Activated T-cell treated with anti-CD3 and anti-CD28 coated beads for 24 hours (primary cell): ENCODE measurements around the gene DIPK1B.
A peak's percentile ranks its signal among the peaks of the same experiment; 100 is the strongest.
"Not testable (repeated sequence)": the region's sequence is repeated elsewhere in the genome, so short reads cannot be mapped to it uniquely, and the experiment has no call there.

Experiments
- DNase-seq: peaks from one replicate; pipeline ENCODE4 v3.0.0-alpha.2; 2020; ENCODE audit warnings: low read depth

DIPK1B gene

DNA sequence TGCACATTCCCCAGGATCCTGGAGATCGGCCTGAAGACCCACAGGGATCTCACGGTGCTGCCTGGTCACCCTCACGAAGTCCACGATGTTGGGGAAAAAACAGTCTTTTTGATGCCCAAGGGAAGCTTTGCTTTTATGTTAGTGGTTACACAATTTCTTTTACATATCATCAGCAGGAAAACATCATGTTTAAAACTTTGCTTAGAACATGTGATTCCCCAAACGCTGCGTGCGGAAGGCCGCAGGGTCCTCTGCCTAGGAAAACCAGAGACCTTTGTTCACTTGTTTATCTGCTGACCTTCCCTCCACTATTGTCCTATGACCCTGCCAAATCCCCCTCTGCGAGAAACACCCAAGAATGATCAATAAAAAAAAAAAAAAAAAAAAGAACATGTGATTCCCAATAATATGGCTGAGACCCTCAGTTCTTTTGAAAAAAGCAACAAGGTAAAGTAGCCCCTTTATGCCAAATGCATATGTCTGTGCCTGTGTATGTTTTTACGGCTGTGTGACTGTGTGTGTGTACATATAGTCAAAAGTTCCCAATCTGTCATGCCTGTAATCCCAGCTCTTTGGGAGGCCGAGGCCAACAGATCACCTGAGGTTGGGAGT lies 13.6 kb upstream of the DIPK1B start:
- no peak for DNase-seq

DNA sequence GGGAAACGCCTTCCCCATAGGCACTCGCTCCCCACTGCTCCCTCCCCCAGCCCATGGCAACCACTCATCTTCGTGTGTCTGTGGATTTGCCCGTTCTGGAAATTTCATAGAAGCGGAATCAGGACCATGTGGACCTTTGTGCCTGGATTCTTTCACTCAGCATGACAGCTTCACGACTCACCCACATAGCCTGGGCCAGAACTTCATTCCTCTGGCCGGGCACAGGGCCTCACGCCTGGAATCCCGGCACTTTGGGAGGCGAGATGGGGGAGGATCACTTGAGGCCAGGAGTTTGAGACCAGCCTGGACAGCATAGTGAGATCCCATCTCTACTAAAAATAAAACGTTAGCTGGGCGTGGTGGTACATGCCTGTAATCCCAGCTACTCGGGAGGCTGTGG lies 12.1 kb upstream of the DIPK1B start:
- no peak for DNase-seq

DNA sequence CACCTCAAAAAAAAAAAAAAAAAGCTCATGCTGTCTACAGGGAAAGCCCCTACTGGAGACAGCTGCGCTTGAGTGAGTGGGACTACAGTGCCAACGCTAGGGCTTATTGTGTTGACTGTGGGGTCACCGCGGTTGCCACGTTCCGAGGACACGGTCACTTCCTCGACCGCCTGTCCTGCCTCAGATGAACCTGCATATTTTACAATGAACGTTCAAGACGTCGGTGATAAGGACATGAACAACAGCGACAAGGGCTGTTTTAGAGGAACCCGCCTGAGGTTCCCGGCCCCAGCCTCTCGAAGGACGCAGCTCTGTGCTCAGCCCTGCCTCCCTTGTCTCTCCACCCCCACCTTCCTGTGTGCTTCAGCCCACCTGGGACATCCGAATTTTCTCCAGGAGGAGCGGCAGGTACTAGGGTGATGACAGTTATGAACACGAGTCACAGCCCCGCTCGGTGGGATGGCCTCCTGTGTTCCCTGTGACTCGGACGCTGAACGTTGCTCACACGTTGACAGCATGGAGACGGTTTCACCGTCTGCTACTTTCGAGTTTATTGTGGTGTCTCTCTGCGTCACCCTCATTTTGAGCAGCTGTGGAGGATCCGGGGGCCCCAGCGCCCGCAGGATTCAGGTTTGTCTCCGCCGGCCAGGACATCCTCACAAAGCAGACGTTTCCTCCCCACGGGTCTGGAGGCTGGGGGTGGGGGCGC lies 11.3 kb upstream of the DIPK1B start:
- peak; percentile 71 for DNase-seq

DNA sequence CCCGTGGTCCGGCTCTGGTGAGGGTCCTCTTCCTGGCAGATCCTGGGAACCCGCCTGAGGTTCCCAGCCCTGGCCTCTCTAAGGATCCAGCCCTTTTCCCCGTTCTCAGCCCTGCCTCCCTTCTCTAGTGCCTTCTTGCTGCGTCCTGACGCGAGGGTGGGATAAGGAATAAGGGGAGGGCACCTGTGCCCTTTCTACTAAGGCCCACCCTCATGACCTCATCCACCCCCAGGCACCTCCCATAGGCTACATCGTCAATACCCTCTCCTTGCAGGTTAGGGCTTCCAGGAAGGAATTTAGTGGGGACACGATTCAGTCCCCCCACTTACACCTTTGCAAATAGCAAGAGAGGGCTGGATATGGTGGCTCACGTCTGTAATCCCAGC lies 10.7 kb upstream of the DIPK1B start:
- DNase-seq, result no peak

DNA sequence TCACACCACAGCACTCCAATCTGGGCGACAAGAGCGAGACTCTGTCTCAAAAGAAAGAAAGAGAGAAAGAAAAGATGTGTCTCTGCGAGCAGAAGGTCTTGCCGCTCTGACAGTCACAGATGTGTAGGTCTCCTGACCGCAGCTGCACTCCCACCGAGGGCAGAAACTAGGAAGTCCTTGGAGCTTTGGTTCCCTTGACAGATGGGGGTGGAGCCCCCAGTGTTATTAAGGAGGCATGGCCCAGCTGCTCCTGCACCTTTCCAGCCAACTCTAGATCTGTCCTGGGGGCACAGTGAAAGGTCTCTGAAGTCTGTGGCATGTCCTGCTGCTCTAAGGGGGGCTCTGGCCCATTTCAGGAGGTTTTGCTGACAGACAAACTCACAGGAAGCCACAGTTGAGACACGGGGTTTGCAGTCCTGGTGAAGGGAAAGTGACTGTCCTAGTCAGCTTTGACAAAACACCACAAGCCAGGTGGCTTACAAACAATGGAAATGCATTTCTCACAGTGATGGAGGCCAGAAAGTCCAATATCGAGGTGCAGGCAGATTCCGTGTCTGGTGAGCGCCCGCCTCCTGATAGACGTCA lies 9.0 kb upstream of the DIPK1B start:
- DNase-seq, result no peak

DNA sequence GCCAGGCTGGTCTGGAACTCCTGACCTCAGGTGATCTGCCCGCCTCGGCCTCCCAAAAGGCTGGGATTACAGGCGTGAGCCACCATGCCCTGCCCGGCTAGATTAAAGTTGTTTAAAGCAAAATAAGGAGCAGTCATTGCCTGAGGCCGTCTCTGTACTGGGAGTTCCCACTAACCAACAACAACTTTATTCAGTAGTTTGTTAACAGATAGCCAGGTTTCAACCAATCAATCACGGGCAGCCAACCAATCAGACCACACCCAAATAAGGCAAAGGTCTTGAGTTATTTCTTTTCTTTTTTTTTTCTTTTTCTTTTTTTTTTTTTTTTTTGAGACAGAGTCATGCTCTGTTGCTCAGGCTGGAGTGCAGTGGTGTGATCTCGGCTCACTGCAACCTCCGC lies 7.6 kb upstream of the DIPK1B start:
- not testable (repeated sequence) for DNase-seq

DNA sequence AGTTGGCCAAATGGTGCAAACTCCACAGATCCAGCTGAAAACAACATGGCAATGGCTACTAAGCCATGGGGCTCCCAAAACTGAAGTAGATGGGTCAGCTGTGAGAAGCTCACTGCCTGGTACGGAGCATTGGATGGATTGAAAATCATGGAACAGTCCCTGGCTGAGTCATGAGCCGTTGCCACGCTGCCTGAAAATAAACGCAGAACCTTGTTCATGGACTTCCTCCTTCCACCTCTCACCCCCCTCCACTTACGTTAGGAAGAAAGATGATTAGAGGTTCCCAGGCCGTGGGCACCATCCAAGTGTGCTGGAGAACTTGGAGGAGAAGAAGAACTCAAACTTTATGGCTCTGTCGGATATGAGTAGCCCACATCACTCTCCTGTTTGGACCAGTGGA lies 6.8 kb upstream of the DIPK1B start:
- DNase-seq, result no peak

DNA sequence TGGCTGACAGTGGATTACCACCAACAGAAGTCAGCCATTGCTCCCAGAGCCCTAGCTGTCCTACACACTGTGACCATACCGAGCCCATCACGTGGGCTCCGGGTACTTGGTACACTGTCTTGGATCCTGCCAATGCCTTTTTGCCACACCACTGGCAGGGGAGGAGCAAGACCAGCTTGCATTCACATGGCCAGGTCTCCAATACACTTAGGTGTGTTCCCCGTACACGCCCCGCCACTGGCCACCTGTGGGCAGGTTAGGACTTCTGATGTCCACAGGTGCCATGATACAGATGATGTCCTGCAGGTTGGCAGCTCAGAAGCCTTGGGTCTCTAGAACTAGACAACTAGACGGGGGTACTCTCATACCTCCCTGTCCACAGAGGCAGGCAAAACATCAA lies 5.4 kb upstream of the DIPK1B start:
- DNase-seq, result no peak

DNA sequence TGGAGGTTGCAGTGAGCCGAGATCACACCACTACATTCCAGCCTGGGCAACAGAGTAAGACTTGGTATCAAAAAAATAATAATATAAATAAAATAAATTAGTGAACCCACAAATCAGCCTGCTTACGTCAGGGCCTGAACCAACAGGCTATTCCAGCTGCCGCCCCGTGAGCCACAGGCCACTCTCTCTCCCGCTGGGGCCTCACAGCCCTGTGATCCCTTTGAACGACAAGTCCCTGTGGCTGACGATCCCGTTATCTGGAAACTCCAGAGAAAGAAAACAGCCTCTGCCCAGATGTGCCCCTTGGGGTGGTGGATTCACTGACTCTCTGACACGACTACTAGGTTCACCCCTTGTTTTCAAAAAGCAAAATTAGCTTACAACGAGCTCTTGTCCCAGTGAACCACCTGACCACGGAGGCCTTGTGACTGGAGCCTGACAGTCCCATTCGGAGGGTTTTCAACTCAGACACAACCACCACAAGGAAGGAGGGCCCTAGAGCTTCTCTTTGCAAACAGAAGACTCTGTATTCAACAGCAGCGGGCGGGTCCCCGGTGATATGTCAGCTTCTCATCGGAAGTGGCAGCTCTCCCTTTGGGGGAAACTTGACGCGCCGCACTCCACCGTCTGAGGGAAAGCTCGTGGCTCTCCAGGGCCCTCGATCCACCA lies 4.4 kb upstream of the DIPK1B start:
- DNase-seq, result no peak

DNA sequence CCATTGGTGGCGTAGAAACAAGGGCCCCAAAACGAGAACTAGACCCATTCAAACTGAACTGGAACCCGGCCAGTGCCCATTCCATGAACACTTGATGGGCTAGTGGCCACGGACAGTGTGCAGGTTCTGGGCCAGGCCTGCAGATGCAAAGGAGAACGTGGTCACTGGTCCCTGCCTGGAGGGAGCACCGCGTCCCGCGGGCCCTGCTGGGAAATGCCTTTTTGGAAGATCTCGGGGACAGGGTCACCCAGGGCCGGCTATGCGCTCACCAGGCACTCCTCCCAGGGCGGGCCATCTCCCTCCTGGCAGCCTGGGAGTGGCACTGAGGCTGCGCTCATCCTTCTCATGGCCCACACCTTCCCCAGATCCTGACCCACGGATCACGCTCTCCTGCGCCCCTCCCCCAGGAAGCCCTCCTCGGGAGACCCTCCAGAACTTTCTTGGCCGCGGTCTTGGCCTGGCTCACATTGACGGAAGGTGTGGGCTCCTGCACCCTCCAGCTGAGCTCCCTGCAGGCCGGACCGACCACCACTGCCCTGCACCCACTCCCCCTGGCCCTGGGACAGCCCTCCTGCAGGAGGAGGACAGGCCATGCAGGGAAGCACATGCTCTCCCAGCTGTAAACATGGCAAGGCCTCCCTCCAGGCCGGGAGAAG lies 2.8 kb upstream of the DIPK1B start:
- DNase-seq, result no peak

DNA sequence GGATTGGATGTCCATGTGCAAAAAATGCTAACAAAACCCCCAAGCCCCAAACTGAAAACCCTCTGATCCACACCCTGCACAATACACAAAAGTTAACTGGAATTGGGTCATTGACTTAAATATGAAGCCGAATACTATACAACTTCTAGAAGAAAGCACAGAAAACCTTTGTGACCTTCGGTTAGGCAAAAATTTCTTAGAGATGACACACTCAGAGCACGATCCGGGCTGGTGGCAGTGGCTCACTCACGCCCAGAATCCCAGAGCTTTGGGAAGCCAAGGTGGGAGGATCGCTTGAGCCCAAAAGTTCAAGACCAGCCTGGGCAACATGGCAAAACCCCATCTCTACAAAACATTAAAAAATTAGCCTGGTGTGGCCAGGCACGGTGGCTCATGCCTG lies 1.8 kb upstream of the DIPK1B start:
- no peak for DNase-seq

DNA sequence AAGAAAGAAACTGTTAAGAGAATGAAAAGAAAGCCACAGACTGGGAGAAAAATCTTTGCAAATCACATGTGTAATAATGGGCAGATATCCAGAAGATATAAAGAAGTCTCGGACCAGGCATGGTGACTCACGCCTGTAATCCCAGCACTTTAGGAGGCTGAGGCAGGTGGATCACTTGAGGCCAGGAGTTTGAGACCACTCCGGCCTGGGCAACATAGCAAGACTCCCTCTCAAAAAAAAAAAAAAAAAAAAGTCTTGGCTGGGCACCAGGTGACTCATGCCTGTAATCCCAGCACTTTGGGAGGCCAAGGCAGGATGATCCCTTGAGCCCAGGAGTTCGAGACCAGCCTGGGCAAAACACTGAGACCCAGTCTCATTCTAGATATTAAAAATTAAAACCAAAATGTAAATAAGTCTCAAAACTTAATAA lies 1.1 kb upstream of the DIPK1B start:
- DNase-seq, result not testable (repeated sequence)

DNA sequence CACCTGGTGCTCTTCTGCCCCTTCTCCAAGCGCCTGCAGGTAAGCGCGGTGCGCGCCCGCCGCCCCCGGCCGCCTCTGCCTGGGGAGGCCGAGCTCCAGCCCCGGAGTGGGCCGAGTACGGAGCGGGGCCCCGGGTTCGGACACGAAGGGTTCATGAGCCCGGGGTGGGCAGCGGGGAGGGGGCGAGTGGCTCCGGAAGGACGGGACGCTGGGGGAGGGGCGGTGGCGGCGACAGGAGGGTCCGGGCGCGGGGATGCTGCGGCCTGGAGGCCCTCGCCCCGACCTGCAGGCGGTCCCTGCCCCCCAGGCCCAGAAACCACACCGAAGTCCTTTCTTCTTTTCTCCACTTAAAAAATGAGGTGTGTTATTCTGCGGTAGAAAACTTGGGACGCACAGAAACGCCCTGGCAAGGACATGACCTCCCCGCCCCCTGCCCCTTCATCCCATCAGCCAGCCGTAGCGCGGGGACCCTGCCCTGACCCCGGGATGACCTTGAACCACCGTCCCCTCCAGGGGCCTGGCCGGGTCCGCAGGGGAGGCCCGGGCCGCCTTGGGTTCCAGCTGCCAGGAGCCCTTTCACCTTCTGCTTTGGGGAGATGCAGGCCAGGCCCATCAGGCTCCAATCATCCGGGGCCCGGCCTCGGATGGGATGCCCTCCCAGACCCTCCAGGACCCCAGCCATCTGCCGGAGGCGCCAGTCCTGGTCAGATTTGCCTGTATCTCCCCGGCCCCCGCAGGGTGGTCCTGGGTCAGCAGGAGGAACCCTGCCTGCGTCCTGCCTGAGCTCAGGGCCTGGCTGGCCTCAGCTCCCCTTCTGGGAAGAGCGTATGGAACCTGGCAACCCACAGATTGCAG lies 545 bp downstream of the DIPK1B start:
- no peak for DNase-seq

DNA sequence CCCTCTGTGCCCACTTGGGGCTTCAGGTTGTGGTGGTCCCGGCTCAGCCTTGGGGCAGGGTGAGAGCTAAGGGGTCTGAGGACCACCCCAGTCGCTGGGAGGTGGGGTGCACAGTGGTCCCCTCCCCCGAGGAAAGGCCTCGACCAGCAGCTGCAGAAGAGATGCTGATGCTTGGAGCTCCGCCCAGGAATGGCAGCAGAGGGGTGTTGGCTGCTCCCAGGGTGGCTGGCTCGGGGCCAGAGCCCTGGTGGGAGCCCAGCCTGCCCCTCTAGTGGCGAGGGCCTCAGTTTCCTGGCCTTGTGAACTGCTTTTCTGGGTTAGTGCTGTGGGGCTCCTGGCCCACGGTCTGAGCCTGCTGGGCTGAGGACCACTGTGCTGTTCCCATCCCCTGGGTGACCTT lies 1.2 kb downstream of the DIPK1B start:
- no peak for DNase-seq

DNA sequence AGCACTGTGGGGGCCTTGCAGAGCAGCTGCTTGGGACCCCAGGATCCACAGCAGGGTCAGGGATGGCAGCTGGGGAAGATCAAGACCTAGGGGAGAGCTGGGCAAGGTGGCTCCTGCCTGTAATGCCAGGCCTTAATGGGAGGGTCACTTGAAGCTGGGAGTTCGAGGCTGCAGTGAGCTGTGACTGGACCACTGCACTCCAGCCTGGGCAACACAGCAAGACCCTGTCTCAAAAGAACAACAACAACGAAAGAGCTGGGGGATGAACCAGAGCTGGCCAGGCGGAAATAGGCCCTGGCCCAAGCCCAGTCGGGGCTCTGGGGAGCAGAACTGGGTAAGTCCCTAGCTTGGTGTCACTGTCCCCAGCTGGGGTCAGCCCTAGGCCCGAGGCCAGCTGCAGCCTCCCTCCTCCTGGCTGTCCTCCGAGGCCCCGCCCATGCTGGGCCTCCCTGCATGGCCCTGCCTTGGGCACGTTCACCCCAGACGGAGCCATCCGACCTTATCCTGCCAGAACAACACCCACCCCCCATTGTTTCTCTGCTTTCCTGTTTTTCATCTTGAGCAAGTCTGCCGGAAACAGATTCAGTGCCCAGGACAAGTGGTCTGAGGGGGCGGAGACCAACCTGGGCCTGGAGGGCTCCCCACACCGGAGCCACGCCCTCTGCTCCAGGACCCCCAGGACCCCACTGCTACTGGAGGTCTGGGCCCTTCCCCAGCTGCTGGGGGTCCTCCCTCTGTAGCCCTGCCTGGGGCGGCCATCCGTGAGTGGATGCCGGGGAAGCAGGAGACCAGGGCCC lies 1.9 kb downstream of the DIPK1B start:
- DNase-seq, result no peak

DNA sequence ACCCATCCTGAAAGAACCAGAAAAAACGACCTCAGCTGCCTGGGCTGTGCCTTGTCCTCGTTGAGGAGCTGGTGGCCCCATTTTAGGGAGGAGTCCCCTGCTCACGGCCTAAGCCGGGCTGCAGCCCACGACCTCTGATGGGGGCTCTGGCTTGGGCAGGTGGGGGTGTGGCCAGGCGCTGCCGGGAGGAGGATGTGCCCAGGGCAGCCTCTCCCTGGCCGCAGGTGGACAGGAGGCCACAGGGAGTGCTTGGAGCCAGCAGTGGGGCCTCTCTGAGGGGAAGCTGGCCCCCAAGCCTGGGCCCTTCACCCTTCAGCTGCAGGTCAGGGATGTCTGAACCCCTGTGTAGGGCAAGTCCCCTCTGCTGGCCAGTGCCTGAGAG lies 2.5 kb downstream of the DIPK1B start:
- no peak for DNase-seq

DNA sequence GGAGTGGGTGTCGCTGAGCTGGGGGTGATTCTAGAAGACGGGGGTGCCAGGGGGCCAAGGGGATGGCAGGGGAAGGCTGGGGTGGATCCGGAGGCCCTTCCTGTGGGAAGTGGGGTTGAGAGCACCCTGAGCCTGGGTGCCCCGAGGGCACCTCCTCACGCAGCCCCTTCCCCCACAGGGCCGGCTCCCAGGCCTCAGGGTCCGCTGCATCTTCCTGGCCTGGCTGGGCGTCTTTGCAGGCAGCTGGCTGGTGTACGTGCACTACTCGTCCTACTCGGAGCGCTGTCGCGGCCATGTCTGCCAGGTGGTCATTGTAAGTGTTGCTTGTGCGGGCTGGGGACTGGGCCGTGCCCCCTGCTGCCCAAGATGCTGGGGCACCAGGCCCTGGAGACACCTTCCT lies 5.0 kb downstream of the DIPK1B start:
- no peak for DNase-seq

DNA sequence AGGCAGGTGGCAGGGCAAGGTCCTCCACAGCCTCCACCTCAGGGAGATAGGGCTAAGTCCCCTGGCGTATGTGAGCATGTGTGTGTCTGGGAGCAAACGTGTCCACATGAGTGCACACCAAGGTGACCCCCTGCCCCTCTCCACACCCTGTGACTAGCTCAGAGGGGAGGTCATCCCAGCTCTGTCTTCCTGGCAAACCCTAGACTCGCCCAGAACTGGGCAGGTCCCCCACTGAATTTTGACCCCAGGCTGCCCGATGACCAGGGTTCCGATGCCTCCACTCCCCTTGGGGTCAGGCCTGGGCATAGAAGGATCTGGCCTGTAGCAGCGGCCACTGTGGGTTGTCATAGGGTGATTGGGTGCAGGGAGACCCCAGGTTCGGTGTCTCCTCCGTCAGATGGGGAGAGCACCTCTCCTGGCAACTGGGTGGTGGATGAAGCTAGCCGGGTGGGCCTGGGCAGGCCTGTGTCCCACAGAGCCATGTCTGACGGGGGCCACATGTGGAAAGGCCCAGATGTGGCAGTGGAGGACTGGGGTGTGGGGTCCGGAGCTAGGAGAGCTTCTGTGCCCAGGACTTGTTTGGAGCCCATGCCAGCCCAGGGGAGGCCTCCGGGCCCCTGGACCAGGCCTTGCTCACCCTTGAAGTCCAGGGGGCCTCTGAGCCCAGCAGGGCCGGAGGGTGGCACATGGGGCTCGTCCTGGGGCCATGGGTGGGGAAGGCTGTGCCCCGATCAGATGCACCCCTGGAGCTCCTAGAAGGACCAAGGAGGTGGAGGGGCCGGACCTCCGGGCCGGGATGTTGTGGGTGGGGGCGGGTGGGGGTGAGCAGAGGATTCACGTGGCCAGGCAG lies 6.2 kb downstream of the DIPK1B start:
- DNase-seq, result no peak

DNA sequence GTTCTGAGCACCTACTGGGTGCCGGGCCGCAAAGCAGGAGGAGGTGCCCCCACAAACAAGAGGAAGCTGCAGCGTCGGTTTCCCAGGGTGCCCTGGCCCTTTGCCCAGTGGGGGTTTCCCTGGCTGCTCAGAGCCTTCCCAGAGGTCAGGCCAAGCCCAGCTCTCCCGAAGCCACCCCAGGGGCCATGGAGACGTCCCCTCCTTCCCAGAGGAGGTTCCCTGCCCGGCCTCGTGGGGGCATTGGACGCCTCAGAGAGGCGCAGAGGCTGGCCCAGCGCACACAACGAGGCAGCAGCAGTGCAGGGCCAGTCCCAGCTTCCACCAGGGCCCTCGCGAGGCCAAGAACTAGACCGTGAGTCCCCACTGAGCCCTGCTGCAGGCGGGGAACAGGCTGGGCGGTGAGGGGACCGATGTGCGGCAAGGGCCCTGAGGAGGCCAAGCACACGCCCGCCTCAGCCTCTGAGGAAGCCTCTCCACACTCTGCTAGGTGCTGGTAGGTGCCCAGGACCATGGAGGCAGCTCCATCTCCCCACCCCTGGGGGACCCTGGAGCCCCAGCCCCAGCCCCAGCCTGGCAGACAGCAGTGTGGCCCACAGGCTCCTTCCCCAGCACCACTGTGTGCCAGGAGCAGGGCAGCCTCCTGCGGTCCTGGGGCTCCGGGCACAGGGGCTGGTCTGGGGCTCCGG lies 7.0 kb downstream of the DIPK1B start:
- DNase-seq, result no peak
